GM19438 (cell line): ENCODE results near the gene KLF9.

ENCODE experiments used
- ATAC-seq: cut with Tn5 transposase; IDR thresholded peaks from one replicate; pipeline ENCODE4 v1.9.1; 2021; ENCODE audit warnings: low read depth; ENCODE audit not compliant: unreplicated experiment

Gene KLF9

GRCh38 chr9:70367305-70367930 lies 47.0 kb downstream of the KLF9 start:
- ATAC-seq: no peak

GRCh38 chr9:70363760-70364159 lies 50.7 kb downstream of the KLF9 start:
- ATAC-seq: no peak

- ATAC-seq: no peak
Observed at GRCh38 chr9:70362952-70363351, 51.5 kb downstream of the KLF9 start.

- no peak for ATAC-seq
Observed at GRCh38 chr9:70355801-70356200, 58.7 kb downstream of the KLF9 start.

GRCh38 chr9:70352802-70353201 lies 61.7 kb downstream of the KLF9 start:
- ATAC-seq: no peak

- ATAC-seq: no peak
Observed at GRCh38 chr9:70352356-70352755, 62.1 kb downstream of the KLF9 start.

GRCh38 chr9:70347046-70347445 lies 67.4 kb downstream of the KLF9 start:
- no peak for ATAC-seq

- no peak for ATAC-seq
Observed at GRCh38 chr9:70340572-70340971, 73.9 kb downstream of the KLF9 start.
